NB4 (cell line): Measurements from ENCODE around the gene PRSS1.

Source experiments
- CTCF ChIP-seq: IDR thresholded peaks from one replicate; pipeline ENCODE4 v1.5.1; 2012; ENCODE audit warnings: low read depth, low read length
- POLR2A ChIP-seq: IDR thresholded peaks from 2 replicates; pipeline ENCODE4 v1.6.1; 2011; ENCODE audit warnings: mild to moderate bottlenecking; ENCODE audit not compliant: insufficient read length; ENCODE audit errors: extremely low read depth

GRCh38 chr7:142784716-142785115 is 35.4 kb downstream of the PRSS1 start:
- TF ChIP-seq CTCF (no peak), POLR2A (no peak)
